NCI-H345 treated with DMSO at 0.1 percent for 48 hours (cell line): Measurements from ENCODE around the gene PRRC2B.
"Not testable (repeated sequence)": the region's sequence is repeated elsewhere in the genome, so short reads cannot be mapped to it uniquely, and the experiment has no call there.

Experiments
- DNase-seq: peaks from one replicate; lab custom pipeline; 2025; ENCODE audit not compliant: unreplicated experiment; lab: John Stamatoyannopoulos, UW

Gene PRRC2B

DNA sequence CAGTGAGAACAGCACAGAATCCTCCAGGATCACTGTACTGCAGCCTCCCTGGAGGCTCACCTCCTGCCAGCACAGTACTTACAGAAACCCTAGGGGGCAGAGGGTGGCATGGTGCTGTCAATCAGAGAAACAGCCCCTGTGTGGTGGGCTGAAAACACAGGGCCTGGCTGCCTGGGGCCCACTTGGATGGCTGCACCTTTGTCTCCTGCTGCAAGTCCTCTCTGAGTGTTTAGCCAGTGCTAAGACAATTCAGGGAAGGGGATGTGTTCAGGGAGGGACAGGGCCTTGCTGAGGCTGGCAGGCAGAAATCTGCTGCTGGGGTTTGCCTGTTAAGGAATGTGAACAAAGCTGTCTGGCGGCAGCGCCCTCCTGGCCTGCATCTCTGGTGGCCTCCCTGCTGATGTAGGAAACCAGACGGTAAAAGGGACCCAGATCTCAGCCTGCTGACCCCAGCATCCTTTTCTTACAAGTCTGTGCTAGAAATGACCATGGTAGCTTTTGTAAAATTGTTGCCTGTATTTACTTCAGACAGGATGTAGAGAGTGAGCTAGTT is 39.5 kb downstream of the PRRC2B start:
- no peak for DNase-seq

GRCh38 chr9:131434673-131435072 is 40.8 kb downstream of the PRRC2B start:
- DNase-seq = no peak

DNA sequence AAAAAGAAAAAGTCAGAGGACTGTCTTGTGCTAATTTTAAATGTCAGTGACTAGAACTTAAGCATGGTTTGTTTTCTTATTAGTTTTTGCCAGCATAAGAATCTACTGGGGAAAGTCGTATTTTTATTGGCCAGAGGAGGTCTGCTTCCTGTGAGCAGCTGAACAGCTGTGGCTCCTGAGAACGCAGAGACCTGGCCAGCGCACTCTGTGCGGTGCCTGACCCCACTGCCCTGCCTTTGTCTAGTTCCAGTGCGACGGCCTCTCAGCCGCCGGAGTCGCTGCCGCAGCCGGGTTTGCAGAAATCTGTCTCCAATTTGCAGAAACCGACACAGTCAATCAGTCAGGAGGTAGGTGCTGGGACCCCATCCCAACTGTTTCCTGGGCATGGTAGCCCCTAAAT is 42.5 kb downstream of the PRRC2B start:
- no peak for DNase-seq

GRCh38 chr9:131436865-131437271 is 43.0 kb downstream of the PRRC2B start:
- DNase-seq = no peak

DNA sequence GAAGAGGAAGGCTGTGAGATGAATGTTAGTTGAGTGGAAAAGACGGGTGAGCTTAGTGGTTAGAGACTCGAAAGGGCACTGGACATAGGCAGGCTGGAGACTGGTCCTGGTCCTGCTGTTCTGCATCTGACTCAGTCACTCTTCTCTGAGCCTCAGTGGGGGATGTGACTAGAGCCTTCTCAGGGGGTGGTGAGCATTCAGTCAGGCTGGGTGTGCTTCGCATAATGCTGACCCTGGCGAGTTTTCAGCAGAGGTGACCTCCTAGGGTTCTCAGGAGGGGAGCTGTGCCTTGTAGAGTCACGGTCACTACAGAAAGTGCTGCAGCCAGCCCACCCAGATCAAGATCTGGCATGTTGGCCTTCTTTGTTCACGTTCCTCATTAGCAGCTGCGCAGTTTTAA is 44.3 kb downstream of the PRRC2B start:
- DNase-seq = no peak

DNA sequence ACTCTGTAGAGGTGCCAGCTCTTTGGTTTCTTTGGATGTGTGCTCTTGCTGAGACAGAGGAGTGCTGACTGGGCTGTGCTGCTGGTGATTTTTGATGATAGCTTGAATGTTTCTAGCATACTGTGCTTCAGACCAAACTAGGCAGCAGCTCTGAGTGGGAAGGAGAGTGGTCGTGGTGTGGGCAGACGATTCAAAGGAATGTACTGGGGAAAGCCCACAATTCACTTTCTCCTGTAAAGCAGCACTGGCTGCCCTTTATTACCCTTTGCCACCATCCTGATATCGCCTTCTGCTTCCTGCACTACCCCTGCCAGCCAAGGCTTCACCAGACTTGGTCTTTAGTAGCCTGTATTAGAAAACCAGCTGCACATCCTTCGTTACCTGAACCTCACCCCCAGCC is 45.3 kb downstream of the PRRC2B start:
- DNase-seq = no peak

GRCh38 chr9:131441441-131441840 is 47.6 kb downstream of the PRRC2B start:
- DNase-seq = no peak

- DNase-seq = no peak
Observed at GRCh38 chr9:131442351-131442750, 48.5 kb downstream of the PRRC2B start.

DNA sequence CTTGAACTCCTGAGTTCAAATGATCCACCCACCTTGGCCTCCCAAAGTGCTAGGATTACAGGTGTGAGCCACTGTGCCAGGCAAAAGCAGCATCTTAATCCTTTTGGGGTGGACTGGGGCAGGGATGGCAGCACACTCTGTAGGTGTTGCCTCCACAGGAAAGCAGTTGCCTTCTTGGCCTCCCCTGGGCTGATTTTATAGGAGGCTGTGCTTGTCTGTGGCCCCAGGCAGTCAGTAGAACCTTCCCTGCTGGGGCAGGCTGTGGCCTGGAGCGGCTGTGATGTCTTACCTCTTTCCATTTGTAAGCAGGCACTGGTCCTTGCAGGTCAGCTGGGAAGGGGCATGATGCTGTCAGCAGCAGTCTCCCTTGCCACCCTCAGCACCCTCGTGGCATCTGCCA is 49.8 kb downstream of the PRRC2B start:
- no peak for DNase-seq

GRCh38 chr9:131446276-131446675 is 52.4 kb downstream of the PRRC2B start:
- DNase-seq = no peak

GRCh38 chr9:131447148-131447547 is 53.3 kb downstream of the PRRC2B start:
- no peak for DNase-seq

GRCh38 chr9:131447600-131447999 is 53.7 kb downstream of the PRRC2B start:
- DNase-seq = no peak

- DNase-seq = no peak
Observed at GRCh38 chr9:131448818-131449217, 54.9 kb downstream of the PRRC2B start.

DNA sequence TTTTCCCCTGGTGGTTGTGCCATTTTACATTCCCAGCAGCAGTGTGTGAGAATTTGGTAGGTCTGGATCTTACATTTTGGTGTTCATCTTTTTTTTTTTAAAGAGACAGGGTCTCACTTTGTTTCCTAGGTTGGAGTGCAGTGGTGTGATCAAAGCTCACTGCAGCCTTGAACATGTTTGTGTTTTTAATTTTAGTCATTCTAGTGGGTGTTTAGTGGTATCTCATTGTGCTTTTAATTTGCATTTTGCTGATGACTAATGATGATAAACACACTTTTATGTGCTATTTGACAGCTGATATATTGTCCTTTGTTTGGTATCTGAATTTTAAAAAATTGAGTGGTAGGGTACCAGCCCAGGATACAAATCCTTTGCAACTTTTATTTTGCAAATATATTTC is 55.4 kb downstream of the PRRC2B start:
- no peak for DNase-seq

- DNase-seq = no peak
Observed at GRCh38 chr9:131454028-131454427, 60.1 kb downstream of the PRRC2B start.

- DNase-seq = not testable (repeated sequence)
Observed at GRCh38 chr9:131455655-131456054, 61.8 kb downstream of the PRRC2B start.

- no peak for DNase-seq
Observed at GRCh38 chr9:131457746-131458145, 63.9 kb downstream of the PRRC2B start.

- DNase-seq = no peak
Observed at GRCh38 chr9:131459056-131459455, 65.2 kb downstream of the PRRC2B start.

DNA sequence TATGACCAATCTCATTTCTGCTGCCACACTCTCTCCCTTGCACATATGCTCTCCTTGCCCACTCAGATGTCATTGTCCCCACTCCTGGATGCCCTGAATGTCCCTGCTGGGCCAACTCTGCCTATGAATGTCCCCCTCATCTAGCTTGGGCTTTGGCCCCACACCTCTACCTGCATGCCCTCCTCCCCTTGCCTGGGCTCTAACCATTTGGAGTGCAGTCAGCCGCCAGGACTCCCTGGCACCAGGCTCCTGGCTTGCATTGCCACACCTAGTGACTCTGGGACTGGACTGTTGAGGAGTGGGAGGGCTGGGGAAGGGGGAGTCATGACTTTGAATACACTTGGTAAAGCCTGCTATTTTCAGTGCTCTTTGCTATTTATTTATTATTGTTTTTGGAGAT is 67.3 kb downstream of the PRRC2B start:
- no peak for DNase-seq

DNA sequence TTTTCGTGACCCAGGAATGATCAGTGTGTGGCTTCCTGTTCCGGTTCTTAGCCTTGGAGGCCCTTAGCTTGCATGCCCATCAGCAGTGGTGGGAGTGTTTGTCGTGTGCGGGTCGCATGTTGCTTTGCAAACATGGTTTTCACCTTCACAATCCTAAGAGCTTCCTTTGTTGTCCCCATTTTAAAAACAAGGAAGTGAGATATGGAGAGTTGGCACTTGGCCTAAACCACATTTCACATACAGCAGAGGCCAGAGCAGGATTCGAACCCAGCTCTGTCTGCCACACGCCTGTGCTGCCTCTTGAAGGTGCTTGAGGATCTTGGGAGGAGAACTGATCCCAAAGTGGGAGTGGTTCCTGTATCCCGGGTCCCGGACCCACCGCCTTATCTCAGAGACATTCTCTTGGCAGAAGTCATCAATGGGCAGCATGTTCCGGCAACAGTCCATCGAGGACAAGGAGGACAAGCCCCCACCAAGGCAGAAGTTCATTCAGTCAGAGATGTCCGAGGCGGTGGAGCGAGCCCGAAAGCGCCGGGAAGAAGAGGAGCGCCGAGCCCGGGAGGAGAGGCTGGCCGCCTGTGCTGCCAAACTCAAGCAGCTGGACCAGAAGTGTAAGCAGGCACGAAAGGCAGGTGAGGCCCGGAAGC is 70.6 kb downstream of the PRRC2B start:
- DNase-seq = no peak

DNA sequence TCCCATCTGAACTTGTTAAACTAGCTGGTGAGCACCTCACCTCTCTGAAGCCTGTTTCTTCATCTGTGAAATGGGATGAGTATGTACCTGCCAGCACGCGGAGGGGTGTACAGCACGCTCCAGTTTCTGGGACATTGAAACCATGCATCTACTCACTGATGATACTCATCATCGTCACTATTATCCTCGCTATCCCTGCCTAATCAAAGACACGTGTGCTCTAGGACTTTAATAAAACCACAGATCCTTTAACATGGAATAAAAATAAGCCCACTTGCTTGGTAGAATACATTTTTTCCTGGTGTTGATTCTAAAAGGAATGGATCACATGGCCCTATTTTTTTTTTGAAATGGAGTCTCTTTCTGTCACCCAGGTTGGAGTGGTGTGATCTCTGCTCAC is 71.5 kb downstream of the PRRC2B start:
- no peak for DNase-seq

DNA sequence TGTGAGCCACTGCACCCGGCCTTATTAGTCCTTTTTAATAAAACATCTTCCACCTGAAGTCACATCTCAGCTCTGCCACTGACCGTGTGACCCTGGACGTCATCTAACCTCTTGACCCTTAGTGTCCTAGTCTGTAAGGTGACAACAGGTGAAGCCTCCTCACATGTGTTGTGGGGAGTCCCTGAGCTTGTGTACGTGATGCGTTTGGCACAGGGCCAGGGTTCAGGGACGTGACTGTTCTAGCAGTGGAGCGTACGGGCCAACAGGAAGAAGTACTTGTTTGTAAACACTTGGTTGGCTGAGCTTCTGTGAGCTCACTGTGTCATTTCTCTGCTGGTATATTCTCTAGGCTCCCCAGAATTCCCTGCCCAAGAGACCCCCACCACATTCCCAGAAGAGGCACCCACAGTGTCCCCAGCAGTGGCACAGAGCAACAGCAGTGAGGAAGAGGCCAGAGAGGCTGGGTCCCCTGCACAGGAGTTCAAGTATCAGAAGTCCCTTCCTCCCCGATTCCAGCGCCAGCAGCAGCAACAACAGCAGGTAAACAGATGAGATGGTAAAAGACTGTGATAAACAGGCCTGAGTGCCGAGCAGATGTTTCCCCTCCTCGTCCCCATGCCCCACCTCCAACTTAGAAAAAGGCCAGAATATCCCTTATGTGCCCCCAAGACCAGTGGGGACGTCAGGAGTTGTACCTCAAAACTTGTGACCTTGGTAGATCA is 73.5 kb downstream of the PRRC2B start:
- no peak for DNase-seq

GRCh38 chr9:131468031-131468430 is 74.1 kb downstream of the PRRC2B start:
- no peak for DNase-seq
